GM21360 (cell line): Measurements from ENCODE around the gene PEF1.

ENCODE experiments used
- ATAC-seq: cut with Tn5 transposase; IDR thresholded peaks from one replicate; pipeline ENCODE4 v1.9.1; 2021; ENCODE audit warnings: mild to moderate bottlenecking, moderate library complexity; ENCODE audit not compliant: unreplicated experiment

Gene PEF1

GRCh38 chr1:31586376-31587327 lies 58.0 kb downstream of the PEF1 start:
- ATAC-seq: no peak

- no peak for ATAC-seq
Observed at GRCh38 chr1:31585736-31586365, 58.8 kb downstream of the PEF1 start.

GRCh38 chr1:31584869-31585735 lies 59.6 kb downstream of the PEF1 start:
- no peak for ATAC-seq

GRCh38 chr1:31583995-31584868 lies 60.4 kb downstream of the PEF1 start:
- ATAC-seq: no peak

GRCh38 chr1:31583082-31583994 lies 61.3 kb downstream of the PEF1 start:
- ATAC-seq: no peak

GRCh38 chr1:31581821-31582810 lies 62.6 kb downstream of the PEF1 start:
- no peak for ATAC-seq

GRCh38 chr1:31580891-31581603 lies 63.6 kb downstream of the PEF1 start:
- ATAC-seq: no peak

- ATAC-seq: no peak
Observed at GRCh38 chr1:31580513-31580870, 64.2 kb downstream of the PEF1 start.
